GM18867 (cell line): Measurements from ENCODE around the gene MSMP.

Experiments used
- ATAC-seq: cut with Tn5 transposase; IDR thresholded peaks from one replicate; pipeline ENCODE4 v1.9.1; 2021; ENCODE audit warnings: mild to moderate bottlenecking, moderate library complexity; ENCODE audit not compliant: unreplicated experiment

The MSMP gene

DNA sequence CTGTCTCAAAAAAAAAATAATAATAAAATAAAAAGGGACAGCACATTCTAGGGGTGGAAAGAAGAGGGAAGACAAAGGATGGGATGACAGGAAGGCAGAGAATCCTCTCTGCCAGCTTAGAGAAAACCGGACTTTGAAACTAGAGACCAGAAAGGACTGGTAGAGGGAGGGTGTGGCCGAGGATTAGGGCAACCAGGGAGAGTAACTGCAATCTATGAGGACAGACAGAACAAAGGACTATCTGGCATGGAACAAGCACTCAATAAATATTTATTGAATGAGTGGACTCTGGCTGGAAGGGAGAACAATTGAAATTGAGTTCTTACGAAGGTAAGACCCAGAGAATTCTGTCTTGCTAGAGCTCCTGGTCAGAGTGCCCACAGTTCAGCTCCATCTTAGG, 7.5 kb downstream of the MSMP start:
- no peak for ATAC-seq

DNA sequence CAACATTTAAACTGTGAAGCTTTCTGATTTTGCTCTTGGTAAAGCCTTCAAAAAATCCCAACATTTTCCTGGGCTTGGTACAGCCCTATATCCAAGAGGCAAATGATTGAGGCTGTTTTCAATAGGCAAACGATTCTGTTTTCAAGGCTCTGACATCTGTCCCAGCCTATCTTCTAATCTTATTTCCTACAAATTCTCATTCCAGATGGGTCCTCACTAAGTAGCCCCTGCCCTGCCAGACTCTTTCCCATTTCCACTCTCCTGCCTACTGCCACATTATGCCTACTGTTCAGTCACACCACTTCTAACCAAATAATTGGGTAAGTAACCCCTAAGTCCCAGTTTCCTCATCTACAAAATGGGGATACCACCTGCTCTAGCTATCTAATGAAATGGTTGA, 8.5 kb downstream of the MSMP start:
- no peak for ATAC-seq

DNA sequence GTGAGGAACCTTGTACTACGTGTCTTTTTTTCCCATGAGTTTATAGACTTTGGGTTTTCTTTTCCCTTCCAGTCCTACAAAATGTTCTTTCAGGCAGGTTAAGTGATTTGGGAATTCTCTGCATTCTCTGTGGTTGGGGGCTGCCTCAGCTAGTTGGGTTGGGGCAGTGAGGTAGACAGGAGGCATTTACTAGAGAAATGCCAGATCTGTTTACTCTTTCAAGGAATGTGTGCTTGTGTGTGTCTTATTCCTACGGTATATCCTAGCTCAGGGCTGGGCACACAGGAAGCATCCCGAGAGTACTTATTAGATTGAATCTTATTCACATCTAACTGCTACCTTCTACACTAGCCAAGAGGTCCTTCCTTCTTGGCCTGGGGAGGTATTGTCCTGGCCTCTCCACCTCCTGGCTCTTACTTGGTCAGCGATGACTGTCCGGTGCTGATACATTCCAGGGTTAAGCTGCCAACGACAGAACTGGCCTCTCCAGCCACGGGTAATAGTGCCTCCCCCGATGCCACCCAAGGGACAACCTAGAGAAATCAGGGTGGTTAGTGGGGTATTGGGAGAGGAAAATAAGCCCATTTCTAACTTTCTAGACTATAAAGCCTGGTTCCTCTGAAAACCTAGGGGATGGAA, 10.1 kb downstream of the MSMP start:
- ATAC-seq = no peak

DNA sequence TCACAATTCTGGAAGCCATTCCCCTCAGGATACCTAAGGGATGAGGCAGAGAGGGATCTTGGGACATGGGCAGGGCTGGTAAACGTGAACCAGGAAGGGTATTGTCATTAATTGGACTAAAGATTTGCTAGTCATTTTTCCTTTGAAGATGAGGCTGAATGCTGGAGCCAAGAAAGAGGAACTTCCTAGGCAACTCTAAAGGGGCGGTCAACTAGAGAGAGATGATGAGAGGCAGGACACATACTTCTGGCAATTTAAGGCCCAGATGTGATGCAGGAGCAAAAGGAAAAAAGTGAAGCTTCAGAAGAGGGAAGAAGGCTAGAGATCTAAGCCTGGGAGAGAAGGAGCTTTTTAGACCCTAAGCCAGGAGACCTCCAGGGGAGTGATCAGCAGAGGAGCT, 10.6 kb downstream of the MSMP start:
- no peak for ATAC-seq

DNA sequence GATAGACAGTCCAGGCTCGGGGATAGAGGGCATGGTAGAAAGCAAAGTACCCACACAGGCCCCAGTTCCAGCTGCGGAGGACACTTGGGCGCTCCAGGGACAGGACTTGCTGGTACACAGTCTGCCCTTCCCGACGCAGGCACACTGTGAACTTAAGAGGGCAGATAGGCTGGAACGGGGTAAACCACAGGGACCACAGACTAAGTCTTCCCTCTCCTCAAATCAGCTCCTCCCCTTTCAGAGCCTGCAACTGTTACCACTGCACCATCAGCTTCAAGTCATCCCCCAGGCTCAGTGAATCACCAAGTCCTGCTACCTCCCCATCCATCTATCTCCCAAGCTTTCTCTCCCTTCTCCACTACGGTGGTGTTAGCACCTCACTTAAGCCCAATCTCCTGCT, 12.3 kb downstream of the MSMP start:
- ATAC-seq = no peak

DNA sequence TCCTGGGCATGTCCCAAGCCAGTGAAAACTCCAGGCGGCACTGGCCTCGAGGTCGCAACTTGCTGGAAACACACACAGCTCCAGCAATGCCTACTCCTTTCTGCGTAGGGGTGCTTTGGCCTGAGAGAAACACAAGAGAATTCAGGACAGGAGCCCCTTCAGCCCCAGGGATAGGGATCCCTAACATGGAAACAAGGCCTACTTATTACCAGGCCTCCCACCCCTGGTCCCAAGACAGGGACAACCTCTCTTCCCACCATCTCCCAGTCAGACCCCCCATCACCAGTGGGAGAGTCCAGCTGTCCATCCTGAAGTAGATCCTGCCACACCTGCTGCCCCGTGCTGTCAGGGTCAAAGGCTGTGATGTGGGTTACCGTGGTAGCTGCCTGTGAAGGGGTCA, 13.8 kb downstream of the MSMP start:
- ATAC-seq = no peak

DNA sequence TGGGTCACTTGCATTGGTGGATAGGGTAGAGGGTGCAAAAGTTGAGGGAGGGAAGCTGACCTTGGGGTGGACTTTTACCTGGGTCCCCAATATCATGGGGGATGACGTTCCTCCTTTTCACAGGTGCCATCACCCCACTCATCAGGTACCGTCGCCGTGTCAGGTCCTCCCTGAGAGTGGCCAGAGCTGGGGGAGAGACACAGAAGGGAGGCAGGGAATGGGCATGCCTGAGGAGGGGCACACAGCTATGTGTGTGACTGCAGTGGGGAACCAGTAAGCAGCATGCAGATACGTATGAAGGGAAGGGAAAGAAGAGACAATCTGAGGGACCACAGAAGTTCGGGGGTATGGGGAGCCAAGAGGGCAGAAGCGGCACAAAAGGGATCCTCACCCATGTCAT, 15.2 kb downstream of the MSMP start:
- no peak for ATAC-seq

DNA sequence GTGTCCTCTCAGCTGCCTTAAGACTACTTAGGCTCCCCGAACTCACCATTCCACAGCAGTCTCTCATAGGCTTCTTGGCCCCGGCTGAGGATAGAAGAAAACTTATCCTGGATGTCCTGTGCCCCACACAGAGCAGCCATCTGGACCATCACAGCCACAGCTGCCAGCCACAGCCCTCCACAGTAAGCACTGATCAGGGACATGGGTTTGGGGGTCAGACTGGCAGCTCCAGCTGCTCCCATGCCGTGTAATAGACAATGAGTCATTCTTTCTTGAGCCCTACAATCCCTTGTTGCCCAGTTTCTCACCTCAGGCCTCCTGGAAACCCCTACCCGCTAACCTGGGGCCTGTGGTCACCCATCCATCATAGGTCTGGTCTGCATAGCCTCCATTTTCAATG, 15.9 kb downstream of the MSMP start:
- no peak for ATAC-seq

DNA sequence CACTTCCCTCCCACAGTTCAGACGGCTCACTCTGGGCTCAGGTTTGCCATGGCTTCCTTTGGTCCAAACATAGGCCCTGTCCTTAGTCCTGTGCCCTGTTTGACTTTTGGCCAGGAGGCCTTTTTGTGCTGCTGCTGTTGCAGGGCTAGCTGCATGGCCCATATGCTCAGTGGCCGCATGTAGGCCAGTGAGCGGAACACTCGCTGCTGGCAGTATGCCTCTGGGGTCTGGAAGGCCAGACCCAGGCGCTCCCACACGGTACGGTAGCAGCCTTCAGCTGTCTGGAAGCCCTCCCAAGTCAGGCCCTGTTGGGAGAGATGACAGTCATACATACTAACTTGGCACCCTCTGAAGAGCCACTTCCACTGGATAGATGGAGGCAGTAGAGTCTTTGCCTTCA, 16.9 kb downstream of the MSMP start:
- no peak for ATAC-seq

DNA sequence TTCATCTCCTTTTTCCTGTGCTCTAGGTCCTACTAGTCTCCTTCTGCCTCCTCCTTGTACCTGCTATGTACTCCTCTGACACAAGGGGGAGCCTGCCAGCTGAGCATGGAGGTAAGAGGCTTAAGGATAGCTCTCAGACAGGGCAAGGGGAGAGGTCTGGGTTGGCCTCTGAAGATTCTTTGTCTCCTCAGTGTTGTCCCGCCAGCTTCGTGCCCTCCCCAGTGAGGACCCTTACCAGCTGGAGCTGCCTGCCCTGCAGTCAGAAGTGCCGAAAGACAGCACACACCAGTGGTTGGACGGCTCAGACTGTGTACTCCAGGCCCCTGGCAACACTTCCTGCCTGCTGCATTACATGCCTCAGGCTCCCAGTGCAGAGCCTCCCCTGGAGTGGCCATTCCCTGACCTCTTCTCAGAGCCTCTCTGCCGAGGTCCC, 17.9 kb downstream of the MSMP start:
- ATAC-seq = no peak

DNA sequence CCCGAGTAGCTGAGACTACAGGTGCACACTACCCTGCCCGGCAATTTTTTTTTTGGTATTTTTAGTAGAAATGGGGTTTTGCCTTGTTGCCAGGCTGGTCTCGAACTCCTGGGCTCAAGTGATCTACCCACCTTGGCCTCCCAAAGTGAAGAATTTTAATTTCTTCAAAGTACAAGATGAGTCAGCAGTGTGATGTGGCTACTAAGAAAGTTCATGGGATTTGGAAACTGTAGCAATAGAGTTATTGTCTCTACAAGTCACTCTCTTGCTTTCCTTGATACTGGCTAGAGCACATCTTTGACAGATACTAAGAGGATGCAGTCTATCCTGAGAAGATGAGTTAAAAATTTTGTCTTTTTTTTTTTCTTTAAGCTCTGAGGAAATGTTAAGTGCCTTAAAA, 20.0 kb downstream of the MSMP start:
- no peak for ATAC-seq

DNA sequence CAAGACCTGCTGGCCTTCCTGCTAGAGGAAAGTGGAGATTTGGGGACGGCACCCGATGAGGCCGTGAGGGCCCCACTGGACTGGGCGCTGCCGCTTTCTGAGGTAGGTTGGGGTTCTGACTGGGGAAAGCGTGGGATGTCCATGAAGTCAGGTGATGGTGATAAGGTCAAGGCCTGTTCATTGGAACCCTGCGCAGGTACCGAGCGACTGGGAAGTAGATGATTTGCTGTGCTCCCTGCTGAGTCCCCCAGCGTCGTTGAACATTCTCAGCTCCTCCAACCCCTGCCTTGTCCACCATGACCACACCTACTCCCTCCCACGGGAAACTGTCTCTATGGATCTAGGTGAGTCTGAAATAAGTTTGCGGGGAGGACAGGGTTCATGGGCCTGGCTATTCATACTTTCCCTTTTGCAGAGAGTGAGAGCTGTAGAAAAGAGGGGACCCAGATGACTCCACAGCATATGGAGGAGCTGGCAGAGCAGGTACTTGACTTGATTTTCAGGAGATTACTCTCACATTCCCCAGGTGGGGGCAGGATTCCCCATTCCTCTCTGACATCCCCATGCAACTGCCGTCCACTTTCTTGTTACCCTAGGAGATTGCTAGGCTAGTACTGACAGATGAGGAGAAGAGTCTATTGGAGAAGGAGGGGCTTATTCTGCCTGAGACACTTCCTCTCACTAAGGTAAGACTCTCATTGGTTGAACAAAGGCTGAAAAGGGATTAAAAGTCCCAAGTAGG, 21.1 kb downstream of the MSMP start:
- peak; percentile 3 for ATAC-seq

DNA sequence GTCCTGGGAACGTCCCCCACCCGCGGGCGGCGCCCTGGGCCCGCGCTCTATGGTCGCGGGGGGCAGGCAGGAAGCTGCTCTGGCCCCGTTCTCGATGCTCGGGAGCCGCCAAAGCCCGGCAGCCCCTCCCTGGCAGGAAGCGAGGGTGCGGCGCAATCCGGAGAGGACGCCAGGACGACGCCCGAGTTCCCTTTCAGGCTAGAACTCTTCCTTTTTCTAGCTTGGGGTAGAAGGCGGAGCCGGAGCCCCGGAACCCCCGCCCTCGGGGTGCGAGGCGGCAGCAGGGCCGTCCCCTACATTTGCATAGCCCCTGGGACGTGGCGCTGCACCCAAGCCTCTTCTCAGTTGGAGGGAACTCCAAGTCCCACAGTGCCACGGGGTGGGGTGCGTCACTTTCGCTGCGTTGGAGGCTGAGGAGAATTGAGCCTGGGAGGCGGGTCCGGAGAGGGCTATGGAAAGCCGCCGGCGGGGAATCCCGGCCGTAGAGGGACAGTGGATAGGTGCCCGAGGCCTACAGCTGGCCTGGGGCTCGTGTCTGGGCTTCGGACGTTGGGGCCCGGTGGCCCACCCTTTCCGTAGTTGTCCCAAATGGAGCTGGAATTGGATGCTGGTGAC, 21.8 kb downstream of the MSMP start, which contains the start of the genes CREB3 and TLN1:
TSS of gene CREB3 (plus strand) at position 482 of the 615 bp plus-strand sequence. CDS start at position 589, 107 bp downstream.
TSS of gene TLN1 (minus strand) at position 11 of the 615 bp plus-strand sequence. CDS start 6,501 bp downstream, outside the sequence.
- ATAC-seq = peak; percentile 81

DNA sequence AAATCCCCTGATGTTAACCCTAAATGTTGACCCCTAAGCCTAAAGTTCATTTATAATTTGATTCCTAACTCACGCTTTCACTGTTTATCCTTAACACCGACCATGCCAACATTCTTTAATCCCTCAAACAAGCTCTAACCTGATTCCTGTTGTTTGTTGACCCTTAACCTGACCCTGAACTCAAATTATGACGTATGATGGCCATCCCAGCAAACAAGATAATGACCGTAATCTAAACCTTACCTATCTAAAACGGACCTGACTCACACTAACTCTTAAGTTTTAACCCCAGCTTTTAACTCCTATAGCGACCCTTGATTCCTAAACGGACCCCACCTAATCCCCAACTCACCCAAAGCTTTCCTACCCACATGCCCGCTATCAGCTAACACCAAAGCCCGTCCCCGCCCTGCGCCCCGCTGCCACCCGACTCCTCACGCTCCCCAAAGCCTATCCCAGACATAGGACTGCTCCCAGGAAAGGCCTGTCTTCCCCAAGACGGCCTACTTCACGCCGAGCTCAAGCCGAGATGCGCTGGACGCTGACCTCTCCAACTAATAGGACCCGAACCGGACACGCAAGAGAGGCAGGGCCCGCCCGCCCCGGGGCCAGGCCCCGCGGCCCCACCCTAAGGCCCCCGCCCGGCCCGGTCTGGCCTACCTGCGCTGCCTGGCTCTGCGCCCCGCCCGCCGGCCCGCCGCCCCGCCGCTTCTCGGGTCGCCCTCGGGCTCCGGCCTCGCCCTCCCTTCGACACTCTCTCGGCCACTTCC, 22.5 kb downstream of the MSMP start:
- ATAC-seq = no peak

DNA sequence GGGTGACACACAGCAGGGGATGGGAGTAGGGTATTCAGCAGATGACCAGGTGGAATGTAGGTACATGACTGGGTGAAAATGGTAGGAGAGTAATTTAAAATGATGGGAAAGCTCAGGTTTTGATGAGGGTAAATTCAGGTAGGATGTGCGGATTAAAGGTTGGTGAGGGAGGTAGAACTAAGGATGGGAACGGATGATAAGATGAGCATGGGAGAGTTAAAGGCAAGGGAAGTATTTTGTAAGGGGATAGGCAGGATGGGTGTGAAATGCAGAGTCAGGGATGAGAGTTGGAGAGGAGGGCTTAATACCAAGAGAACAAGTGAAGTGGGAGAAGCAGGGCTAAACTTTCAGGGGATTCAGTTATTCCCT, 23.6 kb downstream of the MSMP start:
- no peak for ATAC-seq

DNA sequence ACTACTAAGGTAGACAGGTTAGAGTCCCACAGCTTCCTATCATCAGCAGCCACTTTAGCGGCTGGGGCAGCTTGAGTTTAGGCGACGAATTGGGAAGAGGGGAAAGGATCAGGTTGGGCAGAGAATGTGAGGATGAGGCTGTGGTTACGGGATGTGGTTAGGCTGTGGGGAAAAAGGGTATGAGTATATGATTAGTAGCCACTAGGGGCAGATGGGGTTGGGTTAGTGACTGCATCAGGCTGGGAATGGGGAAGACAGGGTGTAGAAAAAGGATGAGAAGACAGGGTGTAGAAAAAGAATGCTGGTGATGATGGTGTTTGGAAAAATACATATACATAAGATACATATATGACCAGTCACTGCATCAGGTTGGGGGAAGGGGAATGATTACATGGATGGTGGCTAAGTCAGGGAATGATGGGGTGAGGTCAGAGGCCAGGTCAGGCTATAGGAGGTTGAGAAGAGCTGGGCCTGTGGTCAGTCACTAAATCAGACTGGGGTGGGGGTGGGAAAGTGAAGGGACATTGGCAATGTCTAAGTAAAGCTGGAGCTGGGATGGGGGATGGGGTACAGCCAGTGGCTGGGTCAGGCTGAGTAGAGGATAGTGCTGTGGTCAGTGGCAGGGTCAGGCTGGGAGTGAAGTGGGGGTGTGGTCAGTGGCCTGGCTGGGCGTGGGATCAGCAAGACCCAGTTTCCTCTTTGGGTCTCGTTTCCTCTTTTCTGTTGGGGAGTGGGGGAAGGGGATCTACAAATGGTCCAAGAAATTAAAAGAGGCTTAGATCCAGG, 24.2 kb downstream of the MSMP start:
- ATAC-seq = no peak

DNA sequence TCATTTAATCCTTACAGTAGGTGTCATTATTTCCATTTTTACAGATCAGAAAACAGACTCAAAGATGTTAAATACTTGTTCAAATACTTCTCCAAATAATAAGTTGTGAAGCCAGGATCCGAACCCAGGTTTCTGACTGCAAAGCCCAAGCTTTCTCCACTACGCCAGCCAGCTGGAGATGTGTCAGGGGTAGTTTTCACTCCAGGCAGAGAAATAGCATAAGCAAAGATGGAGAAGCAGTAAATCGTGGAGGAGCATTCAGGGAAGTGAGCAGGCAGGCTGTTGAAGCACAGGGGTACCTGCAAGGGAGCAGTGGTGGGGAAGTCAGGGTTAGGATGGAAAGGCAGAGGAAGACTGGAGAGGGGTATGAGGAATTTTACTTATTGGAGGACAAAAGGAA, 25.0 kb downstream of the MSMP start:
- ATAC-seq = no peak

DNA sequence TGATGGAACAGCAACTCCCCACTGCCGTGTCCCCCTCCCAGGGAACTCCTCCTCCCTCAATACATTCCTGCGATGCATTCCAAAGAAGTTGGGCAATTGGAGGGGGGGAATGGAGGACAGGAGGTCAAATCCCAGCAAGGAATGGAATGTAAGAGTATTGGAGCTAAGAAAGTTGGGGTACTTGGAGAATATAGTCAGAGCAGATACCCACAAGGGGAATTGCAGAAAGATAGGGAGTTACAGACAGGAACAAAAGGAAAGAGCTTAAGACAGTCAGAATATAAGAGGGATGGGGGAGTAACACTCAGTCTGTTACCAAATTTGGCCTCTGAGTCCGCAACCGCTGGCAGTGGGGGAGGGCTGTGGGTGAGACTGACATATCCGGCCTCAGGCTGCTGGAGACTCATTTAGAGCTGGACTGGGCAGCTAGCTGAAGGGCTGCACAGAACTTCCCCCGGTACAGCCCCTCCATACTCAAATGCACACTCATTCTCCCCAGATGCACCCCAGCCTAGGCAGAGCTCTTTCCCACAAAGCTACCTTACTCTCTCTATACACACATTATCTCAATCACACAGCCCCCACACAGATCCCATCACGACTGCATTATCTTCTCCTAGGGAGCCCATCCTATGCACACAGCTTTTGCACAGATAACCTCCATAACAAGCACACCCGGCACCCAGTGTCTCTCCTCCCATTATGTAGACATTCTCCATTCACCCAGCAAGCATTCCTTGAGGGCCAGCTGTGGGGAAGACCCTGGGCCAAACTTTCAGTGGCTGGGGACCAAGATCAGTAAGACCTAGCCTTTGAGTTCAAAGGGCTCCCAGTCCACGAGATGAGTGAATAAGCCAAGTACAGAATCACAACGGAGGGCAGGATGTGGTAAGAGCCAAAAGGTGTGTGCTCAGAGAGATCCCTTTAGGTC, 25.8 kb downstream of the MSMP start:
- no peak for ATAC-seq

DNA sequence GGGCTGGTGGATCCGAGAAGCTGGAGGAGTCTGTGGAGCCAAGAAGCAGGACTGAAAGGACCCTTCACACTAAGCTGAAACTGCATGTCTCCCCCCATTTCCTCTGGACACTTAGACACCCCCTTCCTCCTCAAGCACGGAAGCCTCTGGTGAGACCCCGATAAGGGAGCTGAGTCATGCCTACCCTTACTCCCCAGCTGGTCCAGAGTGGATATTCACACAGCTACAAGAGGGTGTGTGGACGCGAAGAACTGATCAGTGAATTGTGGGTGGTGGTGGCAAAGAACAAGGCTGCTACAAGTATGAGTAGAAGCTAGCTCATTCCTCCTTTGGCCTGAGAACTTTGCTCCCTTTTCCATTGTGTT, 26.4 kb downstream of the MSMP start:
- no peak for ATAC-seq

DNA sequence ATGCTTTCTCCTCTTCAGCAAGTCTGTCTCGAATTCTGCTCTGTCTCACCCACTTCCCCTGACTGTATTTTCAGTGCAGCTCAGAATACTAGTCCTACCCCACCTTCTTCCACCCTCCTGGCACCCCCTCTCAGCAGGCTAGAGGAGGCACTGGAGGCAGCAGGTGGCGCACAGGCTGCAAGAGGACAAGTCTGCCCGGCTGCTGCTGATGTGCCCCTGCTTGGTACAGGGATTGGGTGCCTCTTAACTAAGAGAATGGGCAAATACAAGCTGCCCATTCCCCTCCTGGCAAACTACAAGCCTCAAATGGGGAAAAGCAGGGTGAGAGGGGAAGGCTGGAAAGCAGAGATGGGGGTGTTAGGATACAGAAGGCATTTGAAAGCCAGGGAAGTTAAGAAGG, 27.1 kb downstream of the MSMP start:
- no peak for ATAC-seq
